SK-N-SH (cell line): ENCODE results near the gene OBSCN. TPM values are rescaled to one million over a fixed set of nuclear protein-coding genes. Genes with fewer than 3 reads are reported as not detected.

Source experiments
- CTCF ChIA-PET: fragments of 300-600, 350-600 bp; formaldehyde crosslinking; extraction: SDS; loops from one replicate; lab custom pipeline; 2021; lab: Yijun Ruan, JAX
- POLR2A ChIA-PET: fragments of 350-600 bp; sonication (Branson Sonifier 250); formaldehyde crosslinking; extraction: SDS; loops from one replicate; lab custom pipeline; 2020; ENCODE audit warnings: antibody characterized with exemption, inconsistent platforms; lab: Yijun Ruan, JAX
- DNase-seq: peaks from one replicate; pipeline ENCODE4 v3.0.0; 2012
- H2AFZ ChIP-seq: fragments of 200-600 bp; sonication (generic); 2 replicates; pipeline ENCODE4 v1.8.1; 2016; ENCODE audit warnings: antibody characterized with exemption, mild to moderate bottlenecking, low read depth
- H3F3A ChIP-seq: fragments of 200-600 bp; sonication (generic); replicated peaks from 2 replicates; pipeline ENCODE3; 2016; ENCODE audit warnings: antibody characterized with exemption, mild to moderate bottlenecking; ENCODE audit not compliant: insufficient read depth
- H3K27ac ChIP-seq, 2 experiments: fragments of 200-500 bp in 1 of 2; fragments of 200-600 bp in 1 of 2; sonication (Bioruptor generic) in 1 of 2; sonication (generic), shearing (Covaris generic) in 1 of 2; 2 replicates each; pipeline versions ENCODE4 v1.5.1 to v1.6.1; 2014 to 2016; ENCODE audit warnings: low read depth in 2 of 2, inconsistent platforms in 1 of 2, low read length in 1 of 2, mild to moderate bottlenecking in 1 of 2, mixed read lengths in 1 of 2
- H3K27me3 ChIP-seq: fragments of 200-600 bp; sonication (generic), shearing (Covaris generic); 2 replicates; pipeline ENCODE4 v1.6.1; 2016; ENCODE audit warnings: mixed run types; ENCODE audit not compliant: insufficient read depth
- H3K36me3 ChIP-seq, 2 experiments: fragments of 200-500 bp in 1 of 2; fragments of 200-600 bp in 1 of 2; sonication (Bioruptor generic) in 1 of 2; sonication (generic) in 1 of 2; replicated peaks in 1 of 2; 2 replicates each; pipeline versions ENCODE3 to v1.5.1; 2014 to 2016; ENCODE audit warnings: low read length in 1 of 2, mild to moderate bottlenecking in 1 of 2; ENCODE audit not compliant: insufficient read depth in 2 of 2, control insufficient read depth in 1 of 2
- H3K4me1 ChIP-seq, 2 experiments: fragments of 200-500 bp in 1 of 2; fragments of 200-600 bp in 1 of 2; sonication (Bioruptor generic) in 1 of 2; sonication (generic), shearing (Covaris generic) in 1 of 2; 2 replicates each; pipeline versions ENCODE4 v1.5.1 to v1.6.1; 2014 to 2016; ENCODE audit warnings: low read depth in 1 of 2, low read length in 1 of 2, mixed run types in 1 of 2; ENCODE audit not compliant: insufficient read depth in 2 of 2, control insufficient read depth in 1 of 2
- H3K4me2 ChIP-seq: fragments of 200-600 bp; sonication (generic), shearing (Covaris generic); 2 replicates; pipeline ENCODE4 v1.6.1; 2017; ENCODE audit warnings: mixed run types
- H3K4me3 ChIP-seq, 2 experiments: fragments of 200-500 bp in 1 of 2; fragments of 200-600 bp in 1 of 2; sonication (Bioruptor generic) in 1 of 2; sonication (generic), shearing (Covaris generic) in 1 of 2; 2 replicates each; pipeline versions ENCODE4 v1.5.1 to v1.8.1; 2014 to 2016; ENCODE audit warnings: low read depth in 2 of 2, inconsistent platforms in 1 of 2, low read length in 1 of 2, mild to moderate bottlenecking in 1 of 2, mixed read lengths in 1 of 2, moderate library complexity in 1 of 2
- H3K79me2 ChIP-seq: fragments of 200-600 bp; sonication (generic); 2 replicates; pipeline ENCODE4 v1.8.1; 2017; ENCODE audit warnings: mild to moderate bottlenecking; ENCODE audit not compliant: insufficient read depth
- H3K9ac ChIP-seq: fragments of 200-600 bp; sonication (generic); 2 replicates; pipeline ENCODE4 v1.6.1; 2017; ENCODE audit warnings: mixed run types
- H3K9me2 ChIP-seq: fragments of 200-600 bp; sonication (generic); 2 replicates; pipeline ENCODE4 v1.6.1; 2017; ENCODE audit warnings: mixed run types
- H3K9me3 ChIP-seq: fragments of 200-600 bp; sonication (generic); 2 replicates; pipeline ENCODE4 v1.6.1; 2017; ENCODE audit warnings: mixed run types, mild to moderate bottlenecking, moderate library complexity
- H4K20me1 ChIP-seq: fragments of 200-600 bp; sonication (generic); 2 replicates; pipeline ENCODE4 v1.6.1; 2017; ENCODE audit warnings: mild to moderate bottlenecking, mixed run types; ENCODE audit not compliant: insufficient read depth
- EZH2phosphoT487 ChIP-seq: fragments of 200-600 bp; sonication (generic); IDR thresholded peaks from 2 replicates; pipeline ENCODE4 v1.6.1; 2017; ENCODE audit warnings: low read depth, mixed run types, mild to moderate bottlenecking, antibody characterized with exemption, moderate library complexity, borderline replicate concordance
- FOXJ3 ChIP-seq: sonication (generic); formaldehyde crosslinking; IDR thresholded peaks from 2 replicates; pipeline ENCODE4 v1.5.1; 2020; ENCODE audit warnings: mild to moderate bottlenecking, missing genetic modification reagents
- GABPA ChIP-seq: IDR thresholded peaks from 2 replicates; pipeline ENCODE4 v1.4.0; 2012; ENCODE audit warnings: low read depth, mild to moderate bottlenecking
- JUND ChIP-seq: IDR thresholded peaks from 2 replicates; pipeline ENCODE4 v1.4.0; 2012
- MEF2A ChIP-seq: IDR thresholded peaks from 2 replicates; pipeline ENCODE4 v1.4.0; 2012; ENCODE audit warnings: low read depth, borderline replicate concordance
- MXI1 ChIP-seq: IDR thresholded peaks from 2 replicates; pipeline ENCODE4 v1.6.1; 2012; ENCODE audit warnings: mild to moderate bottlenecking, low read depth, low read length, improper control_type of control experiment
- NFIC ChIP-seq: IDR thresholded peaks from 2 replicates; pipeline ENCODE4 v1.4.0; 2012; ENCODE audit warnings: borderline replicate concordance
- POLR2AphosphoS5 ChIP-seq: IDR thresholded peaks from 2 replicates; pipeline ENCODE4 v1.6.1; 2012; ENCODE audit warnings: low read depth, low read length
- RXRA ChIP-seq: IDR thresholded peaks from 2 replicates; pipeline ENCODE4 v1.4.0; 2012; ENCODE audit warnings: low read depth, mild to moderate bottlenecking, borderline replicate concordance
- SIN3A ChIP-seq: IDR thresholded peaks from 2 replicates; pipeline ENCODE4 v1.6.1; 2012; ENCODE audit warnings: low read depth, mild to moderate bottlenecking, low read length, moderate library complexity, borderline replicate concordance
- TAF1 ChIP-seq: IDR thresholded peaks from 2 replicates; pipeline ENCODE4 v1.6.1; 2012; ENCODE audit warnings: low read depth, mild to moderate bottlenecking, low read length, moderate library complexity, borderline replicate concordance
- WGBS: methylation state at CpG from one replicate; pipeline ENCODE4 v1.1.6; 2017; ENCODE audit warnings: low lambda C conversion rate; 5-methylcytosine and 5-hydroxymethylcytosine counted together
- polyA plus RNA-seq, 3 experiments: library from polyadenylated mRNA; depleted of rRNA; stranded (reverse); fragments of >200 nt; gene quantifications; 2 replicates each; pipeline ENCODE4 v1.2.3, GENCODE V29; 2012
- TF ChIP-seq, protein P1 (sequence below): fragments of 200-600 bp; sonication (generic); IDR thresholded peaks from 2 replicates; pipeline ENCODE4 v1.6.1; 2017; ENCODE audit warnings: antibody characterized with exemption, mild to moderate bottlenecking, moderate library complexity
- TF ChIP-seq, protein P2 (sequence below): IDR thresholded peaks from 2 replicates; pipeline ENCODE4 v1.4.0; 2012; ENCODE audit warnings: low read depth
- TF ChIP-seq, protein P3 (sequence below): IDR thresholded peaks from 2 replicates; pipeline ENCODE4 v1.6.1; 2012; ENCODE audit warnings: mild to moderate bottlenecking, low read depth, low read length, moderate library complexity
- TF ChIP-seq, protein P4 (sequence below): IDR thresholded peaks from 2 replicates; pipeline ENCODE4 v1.4.0; 2012; ENCODE audit warnings: low read depth, borderline replicate concordance

Gene OBSCN
- polyA plus RNA-seq, 1 of the 3 experiments (the other 2 are of a cell fraction): 4.0 TPM

DNA sequence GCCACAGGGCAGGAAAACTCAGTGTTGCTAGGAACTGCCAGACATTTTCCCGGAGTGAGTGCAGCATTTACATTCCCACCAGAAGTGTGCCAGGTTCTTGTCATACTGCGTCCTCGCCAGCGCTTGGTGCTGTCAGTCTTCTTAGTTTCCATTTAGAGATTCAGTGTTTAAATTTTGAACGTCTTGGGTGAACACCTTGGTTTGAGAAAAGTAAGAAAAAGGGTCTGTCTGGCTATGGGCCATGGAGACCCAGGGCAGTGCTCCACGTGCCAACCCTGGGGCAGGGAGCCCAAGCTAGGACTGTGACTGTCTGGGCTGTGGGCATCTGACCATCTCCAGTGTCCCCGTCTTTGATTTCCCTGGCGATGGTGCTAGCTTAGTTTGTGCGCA, 26.2 kb upstream of the OBSCN start:
- no peak overlapping the region for H3K4me3 ChIP-seq
- H3F3A ChIP-seq: peaks cover 11% of the 10 kb centered on the region
- no peaks in the 10 kb centered on the region for H3K79me2 ChIP-seq
- no peak overlapping the region for H2AFZ ChIP-seq
- peaks cover 0 to 12% of the 10 kb centered on the region in 2 experiments; a peak in 1 of 4 replicates for H3K4me1 ChIP-seq
- ChIA-PET CTCF (interaction anchor here (0.8 to 9.1 kb wide), 4 partner anchors 11 to 224 kb away, joined by 3 to 54 read pairs (median 4); partner anchors contain the start of gene IBA57), POLR2A (no interaction called here)
- no peak for TF ChIP-seq FOXJ3
- no peak for TF ChIP-seq NFIC
- no peak for TF ChIP-seq EZH2phosphoT487
- no peak for TF ChIP-seq MEF2A
- no peak for TF ChIP-seq POLR2AphosphoS5
- no peak for TF ChIP-seq MXI1
- TF ChIP-seq, protein P1, sequence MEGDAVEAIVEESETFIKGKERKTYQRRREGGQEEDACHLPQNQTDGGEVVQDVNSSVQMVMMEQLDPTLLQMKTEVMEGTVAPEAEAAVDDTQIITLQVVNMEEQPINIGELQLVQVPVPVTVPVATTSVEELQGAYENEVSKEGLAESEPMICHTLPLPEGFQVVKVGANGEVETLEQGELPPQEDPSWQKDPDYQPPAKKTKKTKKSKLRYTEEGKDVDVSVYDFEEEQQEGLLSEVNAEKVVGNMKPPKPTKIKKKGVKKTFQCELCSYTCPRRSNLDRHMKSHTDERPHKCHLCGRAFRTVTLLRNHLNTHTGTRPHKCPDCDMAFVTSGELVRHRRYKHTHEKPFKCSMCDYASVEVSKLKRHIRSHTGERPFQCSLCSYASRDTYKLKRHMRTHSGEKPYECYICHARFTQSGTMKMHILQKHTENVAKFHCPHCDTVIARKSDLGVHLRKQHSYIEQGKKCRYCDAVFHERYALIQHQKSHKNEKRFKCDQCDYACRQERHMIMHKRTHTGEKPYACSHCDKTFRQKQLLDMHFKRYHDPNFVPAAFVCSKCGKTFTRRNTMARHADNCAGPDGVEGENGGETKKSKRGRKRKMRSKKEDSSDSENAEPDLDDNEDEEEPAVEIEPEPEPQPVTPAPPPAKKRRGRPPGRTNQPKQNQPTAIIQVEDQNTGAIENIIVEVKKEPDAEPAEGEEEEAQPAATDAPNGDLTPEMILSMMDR: no peak
- no peak for TF ChIP-seq TAF1
- no peak for TF ChIP-seq JUND
- TF ChIP-seq RXRA: no peak
- TF ChIP-seq GABPA: no peak
- TF ChIP-seq, protein P2, sequence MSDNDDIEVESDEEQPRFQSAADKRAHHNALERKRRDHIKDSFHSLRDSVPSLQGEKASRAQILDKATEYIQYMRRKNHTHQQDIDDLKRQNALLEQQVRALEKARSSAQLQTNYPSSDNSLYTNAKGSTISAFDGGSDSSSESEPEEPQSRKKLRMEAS: no peak
- TF ChIP-seq SIN3A: no peak
- TF ChIP-seq, protein P3, sequence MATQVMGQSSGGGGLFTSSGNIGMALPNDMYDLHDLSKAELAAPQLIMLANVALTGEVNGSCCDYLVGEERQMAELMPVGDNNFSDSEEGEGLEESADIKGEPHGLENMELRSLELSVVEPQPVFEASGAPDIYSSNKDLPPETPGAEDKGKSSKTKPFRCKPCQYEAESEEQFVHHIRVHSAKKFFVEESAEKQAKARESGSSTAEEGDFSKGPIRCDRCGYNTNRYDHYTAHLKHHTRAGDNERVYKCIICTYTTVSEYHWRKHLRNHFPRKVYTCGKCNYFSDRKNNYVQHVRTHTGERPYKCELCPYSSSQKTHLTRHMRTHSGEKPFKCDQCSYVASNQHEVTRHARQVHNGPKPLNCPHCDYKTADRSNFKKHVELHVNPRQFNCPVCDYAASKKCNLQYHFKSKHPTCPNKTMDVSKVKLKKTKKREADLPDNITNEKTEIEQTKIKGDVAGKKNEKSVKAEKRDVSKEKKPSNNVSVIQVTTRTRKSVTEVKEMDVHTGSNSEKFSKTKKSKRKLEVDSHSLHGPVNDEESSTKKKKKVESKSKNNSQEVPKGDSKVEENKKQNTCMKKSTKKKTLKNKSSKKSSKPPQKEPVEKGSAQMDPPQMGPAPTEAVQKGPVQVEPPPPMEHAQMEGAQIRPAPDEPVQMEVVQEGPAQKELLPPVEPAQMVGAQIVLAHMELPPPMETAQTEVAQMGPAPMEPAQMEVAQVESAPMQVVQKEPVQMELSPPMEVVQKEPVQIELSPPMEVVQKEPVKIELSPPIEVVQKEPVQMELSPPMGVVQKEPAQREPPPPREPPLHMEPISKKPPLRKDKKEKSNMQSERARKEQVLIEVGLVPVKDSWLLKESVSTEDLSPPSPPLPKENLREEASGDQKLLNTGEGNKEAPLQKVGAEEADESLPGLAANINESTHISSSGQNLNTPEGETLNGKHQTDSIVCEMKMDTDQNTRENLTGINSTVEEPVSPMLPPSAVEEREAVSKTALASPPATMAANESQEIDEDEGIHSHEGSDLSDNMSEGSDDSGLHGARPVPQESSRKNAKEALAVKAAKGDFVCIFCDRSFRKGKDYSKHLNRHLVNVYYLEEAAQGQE: no peak
- TF ChIP-seq, protein P4, sequence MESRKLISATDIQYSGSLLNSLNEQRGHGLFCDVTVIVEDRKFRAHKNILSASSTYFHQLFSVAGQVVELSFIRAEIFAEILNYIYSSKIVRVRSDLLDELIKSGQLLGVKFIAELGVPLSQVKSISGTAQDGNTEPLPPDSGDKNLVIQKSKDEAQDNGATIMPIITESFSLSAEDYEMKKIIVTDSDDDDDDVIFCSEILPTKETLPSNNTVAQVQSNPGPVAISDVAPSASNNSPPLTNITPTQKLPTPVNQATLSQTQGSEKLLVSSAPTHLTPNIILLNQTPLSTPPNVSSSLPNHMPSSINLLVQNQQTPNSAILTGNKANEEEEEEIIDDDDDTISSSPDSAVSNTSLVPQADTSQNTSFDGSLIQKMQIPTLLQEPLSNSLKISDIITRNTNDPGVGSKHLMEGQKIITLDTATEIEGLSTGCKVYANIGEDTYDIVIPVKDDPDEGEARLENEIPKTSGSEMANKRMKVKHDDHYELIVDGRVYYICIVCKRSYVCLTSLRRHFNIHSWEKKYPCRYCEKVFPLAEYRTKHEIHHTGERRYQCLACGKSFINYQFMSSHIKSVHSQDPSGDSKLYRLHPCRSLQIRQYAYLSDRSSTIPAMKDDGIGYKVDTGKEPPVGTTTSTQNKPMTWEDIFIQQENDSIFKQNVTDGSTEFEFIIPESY: no peak
- no peak for DNase-seq
- no peaks in the 10 kb centered on the region for H4K20me1 ChIP-seq
- H3K27me3 ChIP-seq: no peaks in the 10 kb centered on the region
- H3K9me2 ChIP-seq: no peaks in the 10 kb centered on the region
- no peaks in the 10 kb centered on the region for H3K36me3 ChIP-seq
- no peak overlapping the region for H3K9ac ChIP-seq
- no peak overlapping the region for H3K27ac ChIP-seq
- WGBS: 86% methylated on average over 9 of the region's 9 CpGs
- H3K9me3 ChIP-seq: no peaks in the 10 kb centered on the region
- no peak overlapping the region for H3K4me2 ChIP-seq
